GM21423 (cell line): Measurements from ENCODE around the gene OR2A2.

Experiments
- ATAC-seq: cut with Tn5 transposase; IDR thresholded peaks from one replicate; pipeline ENCODE4 v1.9.1; 2021; ENCODE audit warnings: mild to moderate bottlenecking, moderate library complexity; ENCODE audit not compliant: unreplicated experiment

OR2A2 gene

GRCh38 chr7:144137501-144137900 is 28.1 kb downstream of the OR2A2 start:
- no peak for ATAC-seq

GRCh38 chr7:144142187-144142586 is 32.8 kb downstream of the OR2A2 start:
- ATAC-seq: no peak

GRCh38 chr7:144144426-144144825 is 35.0 kb downstream of the OR2A2 start:
- ATAC-seq: no peak

- no peak for ATAC-seq
Observed at GRCh38 chr7:144148224-144148827, 38.9 kb downstream of the OR2A2 start.

GRCh38 chr7:144158861-144159260 is 49.5 kb downstream of the OR2A2 start:
- no peak for ATAC-seq
